ENCODE measurements around the gene RAB30.

- TF ChIP-seq CTCF (IDR thresholded peaks at IDR 0.05) = no peak
- no peak for TF ChIP-seq POLR2A (IDR thresholded peaks at IDR 0.05)
- no peak for TF ChIP-seq EP300 (IDR thresholded peaks at IDR 0.05)
These were observed 48.3 kb downstream of the RAB30 start for GRCh38 chr11:83023410-83023809.

All from suprapubic skin (tissue), 3 donors.